ENCODE results near the gene ZSCAN10.
"Not testable (repeated sequence)": the region's sequence is repeated elsewhere in the genome, so short reads cannot be mapped to it uniquely, and the experiment has no call there.

Gene ZSCAN10

DNA sequence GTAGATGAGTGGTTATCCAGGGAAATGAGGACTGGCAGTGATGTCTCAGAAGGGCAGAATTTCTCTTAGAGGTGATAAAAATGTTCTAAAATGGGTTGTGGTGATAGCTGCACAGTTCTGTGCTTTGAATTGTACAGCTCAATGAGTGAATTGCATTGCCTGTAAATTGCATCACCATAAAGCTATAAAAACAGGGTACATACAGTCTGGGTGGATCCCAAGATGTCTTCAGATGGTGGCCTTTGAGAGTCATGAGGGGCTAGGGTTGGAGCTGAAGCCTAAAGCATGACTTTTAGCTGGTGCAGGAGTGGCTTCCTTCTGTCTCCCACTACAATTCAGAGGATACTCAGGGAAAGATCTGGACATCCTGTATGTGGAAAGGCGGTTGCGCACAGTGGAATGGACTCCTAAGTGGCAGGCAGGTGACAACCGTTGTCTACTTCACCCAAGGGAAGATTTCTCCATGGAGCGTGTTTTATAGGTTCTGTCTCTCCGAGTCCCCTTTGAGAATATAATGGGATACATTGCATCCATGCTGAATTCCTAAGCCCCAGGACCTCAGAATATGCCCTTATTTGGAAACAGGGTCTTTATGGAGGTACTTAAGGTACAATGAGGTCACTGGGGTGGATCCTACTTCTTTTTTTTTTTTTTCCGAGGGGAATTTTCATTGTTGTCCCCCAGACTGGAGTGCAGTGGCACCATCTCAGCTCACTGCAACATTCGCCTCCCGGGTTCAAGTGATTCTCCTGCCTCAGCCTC lies 35.3 kb downstream of the ZSCAN10 start:
- no peak for DNase-seq (ENCODE audit: low read depth)

GRCh38 chr16:3062553-3062952 lies 36.5 kb downstream of the ZSCAN10 start:
- no peak for DNase-seq (ENCODE audit: low read depth)

GRCh38 chr16:3060339-3061127 lies 38.6 kb downstream of the ZSCAN10 start:
- DNase-seq (ENCODE audit: low read depth): no peak

GRCh38 chr16:3059723-3060242 lies 39.3 kb downstream of the ZSCAN10 start:
- no peak for DNase-seq (ENCODE audit: low read depth)

DNA sequence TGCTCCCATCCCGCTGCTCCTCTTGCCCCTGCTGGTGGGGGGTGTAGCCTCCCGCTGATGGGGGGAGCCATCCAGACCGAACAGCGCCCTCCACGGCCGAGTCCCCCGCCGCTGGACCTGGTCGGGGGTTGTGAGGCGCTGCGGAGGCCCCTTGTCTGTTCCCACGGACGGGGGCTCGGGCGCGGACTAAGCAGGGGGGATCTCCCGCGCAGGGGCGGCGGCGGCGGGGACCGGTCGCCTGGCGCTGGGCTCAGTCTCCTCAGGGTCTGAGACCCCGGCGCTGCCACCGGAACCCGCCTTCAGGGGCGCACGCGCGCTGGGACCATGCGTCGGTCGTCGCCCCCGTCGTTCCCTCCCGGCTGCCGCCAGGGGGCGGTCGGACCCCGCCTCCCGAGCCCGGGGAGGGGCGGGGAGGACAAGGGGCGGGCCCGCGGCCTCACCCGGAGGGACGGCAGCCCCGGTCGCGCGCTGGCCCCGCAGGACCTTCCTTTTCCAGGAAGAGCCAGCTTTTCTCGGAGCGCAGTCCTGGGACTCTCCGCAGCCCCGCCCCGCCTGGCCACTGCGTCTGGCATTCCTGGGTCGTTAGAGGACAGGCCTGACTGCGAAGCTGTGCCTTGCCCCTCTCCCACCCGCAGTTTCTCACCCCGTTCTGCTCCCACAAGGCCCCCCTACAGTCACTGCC lies 39.9 kb downstream of the ZSCAN10 start:
- peak; percentile 74 for DNase-seq (ENCODE audit: low read depth)

GRCh38 chr16:3058139-3059030 lies 40.7 kb downstream of the ZSCAN10 start:
- no peak for DNase-seq (ENCODE audit: low read depth)

GRCh38 chr16:3057181-3058138 lies 41.6 kb downstream of the ZSCAN10 start:
- no peak for DNase-seq (ENCODE audit: low read depth)

GRCh38 chr16:3056336-3057180 lies 42.5 kb downstream of the ZSCAN10 start:
- DNase-seq (ENCODE audit: low read depth): no peak

DNA sequence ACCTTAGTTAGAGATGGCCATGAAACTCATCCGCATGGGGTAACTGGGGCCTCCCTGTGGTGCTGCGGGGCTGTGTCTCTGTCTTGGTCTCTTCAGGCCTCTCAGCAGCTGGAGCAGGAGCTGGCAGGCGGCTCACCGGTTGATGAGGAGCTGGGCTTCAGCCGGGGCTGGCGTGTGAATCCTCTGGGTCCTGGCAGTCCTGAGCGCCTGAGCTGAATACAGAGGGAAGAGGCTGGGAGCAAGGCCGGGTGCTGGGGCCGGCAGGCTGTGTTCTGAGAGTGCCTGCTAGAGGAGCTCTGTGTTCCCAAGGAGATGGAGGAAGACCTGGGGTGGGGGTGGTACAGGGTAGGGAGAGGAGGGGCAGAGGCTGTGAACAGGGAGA lies 43.4 kb downstream of the ZSCAN10 start:
- DNase-seq (ENCODE audit: low read depth): not testable (repeated sequence)

DNA sequence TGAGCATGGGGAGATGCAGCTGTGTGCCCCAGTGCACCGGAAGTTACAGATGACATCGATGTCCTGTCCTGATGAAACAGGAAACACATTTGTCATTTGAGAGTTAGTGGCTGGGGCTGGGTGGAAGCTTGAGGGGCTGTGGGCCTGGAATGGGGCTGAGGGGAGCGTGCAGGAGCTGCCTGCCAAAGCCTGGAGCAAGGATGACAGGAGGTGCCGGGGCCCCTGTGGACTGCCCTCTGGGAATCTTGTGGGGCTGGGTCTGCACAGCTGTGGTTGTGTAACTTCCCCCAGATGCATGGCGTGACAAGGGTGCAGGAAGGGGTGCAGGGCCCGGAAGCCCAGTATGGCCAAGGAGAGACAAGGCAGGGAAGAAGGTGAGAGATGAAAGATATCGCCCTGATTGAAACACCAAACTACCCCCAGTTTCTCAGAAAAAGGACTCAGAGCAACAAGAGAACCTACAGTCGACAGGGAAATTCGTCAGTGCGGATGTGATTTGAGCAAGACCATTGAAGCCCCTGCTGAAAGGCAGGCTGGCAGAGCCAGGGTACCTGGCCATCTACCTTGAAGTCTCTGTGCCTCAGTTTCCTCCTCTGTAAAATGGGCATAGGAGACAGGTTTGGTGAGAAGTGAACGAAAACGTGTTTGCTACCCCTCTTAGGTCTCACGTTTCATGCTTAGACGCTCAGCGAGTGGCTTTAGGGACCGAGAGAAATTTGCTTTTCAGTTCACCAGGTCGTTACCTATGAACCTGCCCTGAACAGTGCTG lies 43.9 kb downstream of the ZSCAN10 start:
- no peak for DNase-seq (ENCODE audit: low read depth)

GRCh38 chr16:3053330-3053710 lies 45.8 kb downstream of the ZSCAN10 start:
- DNase-seq (ENCODE audit: low read depth): not testable (repeated sequence)

DNA sequence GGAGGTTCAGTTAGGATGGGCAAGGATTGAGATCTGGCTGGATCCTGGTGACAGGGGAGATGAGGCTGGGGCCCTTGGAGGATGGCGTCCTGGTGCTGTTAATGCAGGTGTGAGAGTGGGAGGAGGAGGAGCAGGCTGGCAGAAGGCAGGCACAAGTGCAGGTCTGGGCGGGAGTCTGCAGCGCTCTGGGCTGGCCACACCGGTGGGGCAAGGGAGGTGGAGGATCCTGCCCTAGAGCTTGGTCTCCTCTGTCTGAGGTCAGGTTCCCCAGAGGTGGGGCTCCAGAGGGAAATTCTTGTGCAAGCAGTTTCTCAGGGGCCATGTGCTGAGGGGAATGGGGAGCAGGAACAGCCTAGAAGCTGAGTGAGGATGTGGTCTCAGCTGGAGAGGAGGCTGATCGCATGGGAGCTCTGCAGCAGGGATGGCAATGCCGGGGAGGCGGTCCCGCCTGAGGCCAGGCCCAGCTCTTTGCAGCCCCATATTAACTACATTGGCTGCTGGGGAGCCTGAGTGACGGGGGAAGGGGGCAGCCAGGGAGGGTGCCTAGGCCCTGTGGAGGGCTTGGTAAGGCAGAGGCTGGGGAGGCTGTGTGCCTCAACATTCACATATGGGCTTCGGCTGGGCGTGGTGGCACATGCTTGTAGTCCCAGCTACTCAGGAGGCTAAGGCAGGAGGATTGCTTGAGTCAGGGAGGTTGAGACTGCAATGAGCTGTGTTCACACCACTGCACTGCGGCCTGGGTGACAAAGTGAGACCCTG lies 46.3 kb downstream of the ZSCAN10 start:
- not testable (repeated sequence) for DNase-seq (ENCODE audit: low read depth)

GRCh38 chr16:3051494-3051893 lies 47.6 kb downstream of the ZSCAN10 start:
- DNase-seq (ENCODE audit: low read depth): no peak

- no peak for DNase-seq (ENCODE audit: low read depth)
Observed at GRCh38 chr16:3051009-3051408, 48.1 kb downstream of the ZSCAN10 start.

GRCh38 chr16:3050487-3050886 lies 48.6 kb downstream of the ZSCAN10 start:
- DNase-seq (ENCODE audit: low read depth): no peak

DNA sequence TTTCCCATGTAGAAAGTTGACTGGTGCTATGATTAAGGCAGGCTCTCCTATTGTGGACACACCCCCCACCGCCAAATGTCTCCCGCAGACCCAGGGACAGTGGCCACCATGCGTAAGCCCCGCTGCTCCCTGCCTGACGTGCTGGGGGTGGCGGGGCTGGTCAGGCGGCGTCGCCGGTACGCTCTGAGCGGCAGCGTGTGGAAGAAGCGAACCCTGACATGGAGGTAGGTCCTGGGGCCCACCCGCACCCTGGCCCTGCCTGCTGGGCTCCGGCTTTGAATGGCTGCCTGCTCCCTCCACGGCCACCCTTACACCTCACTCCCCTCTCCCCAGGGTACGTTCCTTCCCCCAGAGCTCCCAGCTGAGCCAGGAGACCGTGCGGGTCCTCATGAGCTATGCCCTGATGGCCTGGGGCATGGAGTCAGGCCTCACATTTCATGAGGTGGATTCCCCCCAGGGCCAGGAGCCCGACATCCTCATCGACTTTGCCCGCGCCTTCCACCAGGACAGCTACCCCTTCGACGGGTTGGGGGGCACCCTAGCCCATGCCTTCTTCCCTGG lies 49.1 kb downstream of the ZSCAN10 start:
- DNase-seq (ENCODE audit: low read depth): no peak

DNA sequence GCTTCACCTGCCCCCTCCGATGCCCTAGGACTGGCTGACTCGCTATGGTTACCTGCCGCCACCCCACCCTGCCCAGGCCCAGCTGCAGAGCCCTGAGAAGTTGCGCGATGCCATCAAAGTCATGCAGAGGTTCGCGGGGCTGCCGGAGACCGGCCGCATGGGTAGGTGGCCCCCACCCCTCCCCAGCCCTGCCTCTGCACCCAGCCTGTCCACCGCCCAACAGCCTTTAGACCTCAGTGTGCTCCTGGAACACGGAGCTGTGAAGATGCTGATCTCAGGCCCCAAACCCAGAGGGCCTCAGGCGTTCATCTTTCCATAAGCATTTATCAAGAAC lies 51.7 kb downstream of the ZSCAN10 start:
- DNase-seq (ENCODE audit: low read depth): no peak

Measured in GM04504 (cell line).